ENCODE data around the gene CHRNB1.

DNA sequence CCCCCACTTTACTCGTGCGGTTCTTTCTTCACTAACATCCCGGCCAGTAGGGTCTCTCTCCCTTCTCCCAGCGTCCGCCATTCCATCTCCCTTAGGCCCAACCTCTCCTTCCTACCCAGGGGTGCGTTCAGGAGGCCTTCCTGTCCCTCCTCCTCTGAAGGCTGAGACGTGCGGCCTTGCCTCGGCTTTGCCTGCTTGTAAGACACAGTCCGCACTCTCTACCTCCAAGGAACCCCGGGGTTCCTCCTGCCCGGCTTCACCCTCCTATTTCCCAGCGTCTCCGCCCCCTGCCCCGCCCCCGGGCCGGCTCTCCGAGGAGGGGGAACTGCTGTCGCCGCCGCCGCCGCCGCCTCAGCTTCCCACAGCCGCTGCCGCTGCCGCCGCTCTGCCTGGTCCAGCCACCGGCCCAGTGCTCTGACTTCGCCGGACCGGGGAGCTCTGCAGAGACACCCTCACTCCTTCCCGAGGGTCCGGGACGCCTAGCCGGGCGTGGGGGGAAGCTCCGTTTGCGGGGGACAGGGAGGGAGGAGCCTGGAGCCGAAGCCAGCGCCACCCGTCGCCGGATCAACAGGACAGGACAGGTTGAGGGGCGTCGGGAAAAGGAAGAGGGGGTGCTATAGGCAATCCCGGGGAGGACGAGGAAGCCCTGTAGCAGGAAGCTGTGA is 6.8 kb upstream of the CHRNB1 start:
- no peak for TF ChIP-seq CTCF (IDR thresholded peaks at IDR 0.05)
- no peak for TF ChIP-seq POLR2A (IDR thresholded peaks at IDR 0.05)
- no peak for TF ChIP-seq EP300 (IDR thresholded peaks at IDR 0.05)

Measured in tibial nerve (tissue), 4 donors.